GM23338 (cell line): ENCODE measurements around the gene GSTK1. TPM values are rescaled to one million over a fixed set of nuclear protein-coding genes. Genes with fewer than 3 reads are reported as not detected.
A peak's percentile ranks its signal among the peaks of the same experiment; 100 is the strongest.

ENCODE experiments used
- ATAC-seq: fragments of 200-7000 bp; cut with Tn5 transposase; 3 replicates; pipeline ENCODE4 v1.9.1; 2020
- DNase-seq: peaks from one replicate; pipeline ENCODE4 v3.0.0-alpha.2; 2015; ENCODE audit warnings: low spot score
- H2AFZ ChIP-seq: fragments of 200-600 bp; sonication (generic); 2 replicates; pipeline ENCODE4 v1.8.0; 2016; ENCODE audit warnings: antibody characterized with exemption, mild to moderate bottlenecking, moderate library complexity
- H3F3A ChIP-seq: fragments of 200-600 bp; sonication (generic); replicated peaks from 2 replicates; pipeline ENCODE4 v1.8.0; 2017; ENCODE audit warnings: antibody characterized with exemption, mixed run types, low read depth
- H3K27ac ChIP-seq: fragments of 200-600 bp; sonication (generic); 2 replicates; pipeline ENCODE4 v1.6.1; 2016; ENCODE audit warnings: low read depth
- H3K27me3 ChIP-seq: fragments of 200-600 bp; sonication (generic); 2 replicates; pipeline ENCODE4 v1.8.0; 2016; ENCODE audit warnings: mild to moderate bottlenecking, mixed run types, moderate library complexity; ENCODE audit not compliant: insufficient read depth
- H3K36me3 ChIP-seq: fragments of 200-600 bp; sonication (generic); 2 replicates; pipeline ENCODE4 v1.8.0; 2016; ENCODE audit warnings: mild to moderate bottlenecking; ENCODE audit not compliant: insufficient read depth
- H3K4me1 ChIP-seq: fragments of 200-600 bp; sonication (generic); 2 replicates; pipeline ENCODE4 v1.8.0; 2016; ENCODE audit warnings: mild to moderate bottlenecking, moderate library complexity; ENCODE audit not compliant: insufficient read depth
- H3K4me2 ChIP-seq: fragments of 200-600 bp; sonication (generic); 2 replicates; pipeline ENCODE4 v1.7.1; 2017; ENCODE audit warnings: mixed run types
- H3K4me3 ChIP-seq: fragments of 200-600 bp; sonication (generic); 2 replicates; pipeline ENCODE4 v1.6.1; 2016; ENCODE audit warnings: mixed run types
- H3K79me2 ChIP-seq: fragments of 200-600 bp; sonication (generic); replicated peaks from 2 replicates; pipeline ENCODE4 v1.8.0; 2017; ENCODE audit warnings: mild to moderate bottlenecking; ENCODE audit not compliant: insufficient read depth
- H3K9me2 ChIP-seq: fragments of 200-600 bp; sonication (generic); 2 replicates; pipeline ENCODE4 v1.8.0; 2017; ENCODE audit not compliant: insufficient read depth
- H4K20me1 ChIP-seq: fragments of 200-600 bp; sonication (generic); replicated peaks from 2 replicates; pipeline ENCODE4 v1.8.0; 2017; ENCODE audit warnings: mild to moderate bottlenecking; ENCODE audit not compliant: insufficient read depth
- H3K27ac Mint-ChIP-seq: 2 replicates; pipeline ENCODE4 v1.8.0; 2020; ENCODE audit warnings: inconsistent platforms, mild to moderate bottlenecking, moderate library complexity, mixed read lengths
- H3K27me3 Mint-ChIP-seq: 3 replicates; pipeline ENCODE4 v1.8.0; 2022; ENCODE audit warnings: low read depth, mild to moderate bottlenecking, moderate library complexity, mixed read lengths, inconsistent platforms; ENCODE audit not compliant: insufficient read depth, poor library complexity
- H3K36me3 Mint-ChIP-seq: 3 replicates; pipeline ENCODE4 v1.8.0; 2021; ENCODE audit warnings: low read depth, mild to moderate bottlenecking, inconsistent platforms, moderate library complexity, mixed read lengths
- H3K4me1 Mint-ChIP-seq: 3 replicates; pipeline ENCODE4 v1.8.0; 2020; ENCODE audit warnings: mild to moderate bottlenecking, inconsistent platforms, mixed read lengths
- H3K4me3 Mint-ChIP-seq: 3 replicates; pipeline ENCODE4 v1.8.0; 2021; ENCODE audit warnings: moderate library complexity, mild to moderate bottlenecking, inconsistent platforms, mixed read lengths
- H3K9me3 Mint-ChIP-seq: 3 replicates; pipeline ENCODE4 v1.8.0; 2020; ENCODE audit warnings: moderate library complexity, mild to moderate bottlenecking, inconsistent platforms, mixed read lengths
- CREB1 ChIP-seq: fragments of 250-450 bp; sonication (Bioruptor Pico); IDR thresholded peaks from 2 replicates; pipeline ENCODE4 v1.5.0; 2020; ENCODE audit warnings: low read depth, mild to moderate bottlenecking, moderate library complexity
- CTCF ChIP-seq, 2 experiments: fragments of 200-600 bp in 1 of 2; sonication (generic) in 1 of 2; conservative IDR thresholded peaks; 2 replicates each; pipeline versions ENCODE4 v1.5.1 to v1.6.1; 2016 to 2017; ENCODE audit warnings: antibody characterized with exemption in 2 of 2, low read depth in 2 of 2, mild to moderate bottlenecking in 2 of 2, moderate library complexity in 1 of 2
- EZH2 ChIP-seq: fragments of 200-600 bp; sonication (generic); IDR thresholded peaks from one replicate; pipeline ENCODE4 v1.8.0; 2017; ENCODE audit warnings: antibody characterized with exemption, mild to moderate bottlenecking, low read depth; ENCODE audit not compliant: unreplicated experiment
- JUNB ChIP-seq: IDR thresholded peaks from one replicate; pipeline ENCODE4 v1.6.1; 2016; ENCODE audit warnings: antibody characterized with exemption; ENCODE audit not compliant: unreplicated experiment
- NANOG ChIP-seq: IDR thresholded peaks from 2 replicates; pipeline ENCODE4 v1.6.1; 2016; ENCODE audit warnings: antibody characterized with exemption, borderline replicate concordance
- POLR2AphosphoS5 ChIP-seq: IDR thresholded peaks from 2 replicates; pipeline ENCODE4 v1.6.1; 2016; ENCODE audit warnings: antibody characterized with exemption, low read depth
- REST ChIP-seq: IDR thresholded peaks from one replicate; pipeline ENCODE4 v1.6.1; 2018; ENCODE audit warnings: antibody characterized with exemption; ENCODE audit not compliant: unreplicated experiment
- STAT1 ChIP-seq: IDR thresholded peaks from one replicate; pipeline ENCODE4 v1.6.1; 2016; ENCODE audit warnings: antibody characterized with exemption; ENCODE audit not compliant: unreplicated experiment
- ZNF462 ChIP-seq: fragments of 250-450 bp; sonication (Bioruptor Pico); IDR thresholded peaks from 2 replicates; pipeline ENCODE4 v1.5.0; 2020; ENCODE audit warnings: mild to moderate bottlenecking, moderate library complexity
- polyA plus RNA-seq: library from polyadenylated mRNA; unstranded; fragments of >200 nt; fragmentation: Nextera tagmentation; extraction: Ambion mirVana; gene quantifications from 2 replicates; pipeline ENCODE4 v1.2.1, GENCODE V29; 2016
- total RNA-seq: library from RNA; depleted of rRNA; stranded (reverse); fragments of >200 nt; shearing (Covaris generic); gene quantifications from 2 replicates; pipeline ENCODE4 v1.2.3, GENCODE V29; 2014

Gene GSTK1
- total and polyA plus RNA-seq, 2 experiments from 2014 or later, result 26.4 to 27.5 TPM

GRCh38 chr7:143305423-143306070 lies 42.3 kb downstream of the GSTK1 start:
- H3K27ac ChIP-seq, result no peak overlapping the region
- Mint-ChIP-seq H3K27me3 (peaks cover 5% of the 10 kb centered on the region), H3K36me3 (peaks cover 85% of the 10 kb centered on the region), H3K4me3 (no peak overlapping the region; the same call in 2 of the 3 replicates), H3K9me3 (no peaks in the 10 kb centered on the region; the same call in 2 of the 3 replicates), H3K4me1 (no peaks in the 10 kb centered on the region), H3K27ac (no peak overlapping the region)
- peaks cover 16% of the 10 kb centered on the region for H4K20me1 ChIP-seq
- DNase-seq (peak; percentile 87), ATAC-seq (peak; percentile 95)
- no peaks in the 10 kb centered on the region for H3K4me1 ChIP-seq
- no peak overlapping the region for H3K4me3 ChIP-seq
- no peak overlapping the region for H3K4me2 ChIP-seq
- H3K27me3 ChIP-seq, result no peaks in the 10 kb centered on the region
- H3F3A ChIP-seq, result 0 out of 2 replicates have a peak, but pooled peaks cover 3% of the 10 kb centered on the region
- no peaks in the 10 kb centered on the region; the same call in 1 of the 2 replicates for H3K79me2 ChIP-seq
- peaks cover 62% of the 10 kb centered on the region for H3K36me3 ChIP-seq
- H3K9me2 ChIP-seq, result no peaks in the 10 kb centered on the region
- H2AFZ ChIP-seq, result no peak overlapping the region
- TF ChIP-seq REST (no peak), JUNB (no peak), CTCF (conservative IDR thresholded peaks at IDR 0.05; ENCODE audit: low read depth in 2 of 2) (peak; percentile 82 to 96)

GRCh38 chr7:143308632-143309031 lies 45.4 kb downstream of the GSTK1 start:
- H3K27ac ChIP-seq, result no peak overlapping the region
- H3K4me1 Mint-ChIP-seq, result no peaks in the 10 kb centered on the region
- H3K27me3 Mint-ChIP-seq, result peaks cover 5% of the 10 kb centered on the region
- ATAC-seq, result no peak
- H3F3A ChIP-seq, result 0 out of 2 replicates have a peak, but pooled peaks cover 3% of the 10 kb centered on the region
- DNase-seq, result no peak
- no peak overlapping the region for H3K27ac Mint-ChIP-seq
- H2AFZ ChIP-seq, result no peak overlapping the region
- H3K79me2 ChIP-seq, result no peaks in the 10 kb centered on the region; the same call in 1 of the 2 replicates
- no peaks in the 10 kb centered on the region; the same call in 2 of the 3 replicates for H3K9me3 Mint-ChIP-seq
- peaks cover 57% of the 10 kb centered on the region for H3K36me3 Mint-ChIP-seq
- peaks cover 39% of the 10 kb centered on the region for H3K36me3 ChIP-seq
- no peak overlapping the region for H3K4me2 ChIP-seq
- H3K4me3 ChIP-seq, result no peak overlapping the region
- H3K4me3 Mint-ChIP-seq, result no peak overlapping the region
- H4K20me1 ChIP-seq, result peaks cover 7% of the 10 kb centered on the region
- no peaks in the 10 kb centered on the region for H3K4me1 ChIP-seq
- H3K9me2 ChIP-seq, result no peaks in the 10 kb centered on the region
- H3K27me3 ChIP-seq, result no peaks in the 10 kb centered on the region
- TF ChIP-seq STAT1 (no peak), CREB1 (CRISPR knock-in tag) (no peak), ZNF462 (no peak), POLR2AphosphoS5 (no peak), NANOG (no peak), EZH2 (no peak), JUNB (no peak)
